CD4-positive, alpha-beta memory T cell (primary cell): ENCODE data around the gene PDE4B. TPM values are rescaled to one million over a fixed set of nuclear protein-coding genes. Genes with fewer than 3 reads are reported as not detected.

Experiments
- CTCF ChIA-PET: fragments of 350-600 bp; sonication (Branson Sonifier 250); formaldehyde crosslinking; loops from one replicate; lab custom pipeline; 2021; ENCODE audit warnings: inconsistent platforms; ENCODE audit not compliant: partially characterized antibody; lab: Charles Lee
- POLR2A ChIA-PET: fragments of 350-600 bp; sonication (Branson Sonifier 250); formaldehyde crosslinking; loops from one replicate; lab custom pipeline; 2021; ENCODE audit not compliant: partially characterized antibody; lab: Charles Lee
- DNase-seq, 5 donors: peaks; one replicate each; pipeline versions ENCODE4 v3.0.0 to v3.0.0-alpha.2; 2020 to 2022; ENCODE audit warnings: mixed read lengths in 1 of 5
- H3K27ac ChIP-seq: one replicate; pipeline ENCODE4 v1.7.0; 2013; ENCODE audit warnings: low read depth, low read length
- H3K27me3 ChIP-seq: 2 replicates; pipeline ENCODE4 v1.7.0; 2013; ENCODE audit warnings: mild to moderate bottlenecking, low read length, moderate library complexity; ENCODE audit not compliant: insufficient read depth
- H3K36me3 ChIP-seq: 2 replicates; pipeline ENCODE4 v1.7.0; 2013; ENCODE audit warnings: mild to moderate bottlenecking, low read length, moderate library complexity; ENCODE audit not compliant: insufficient read depth
- H3K4me1 ChIP-seq: 2 replicates; pipeline ENCODE4 v1.7.0; 2013; ENCODE audit warnings: mild to moderate bottlenecking, low read length, moderate library complexity; ENCODE audit not compliant: insufficient read depth
- H3K4me3 ChIP-seq, 2 donors: one replicate each; pipeline ENCODE4 v1.7.0; 2013; ENCODE audit warnings: low read length in 2 of 2, mild to moderate bottlenecking in 1 of 2
- H3K9me3 ChIP-seq, 2 donors: one replicate each; pipeline ENCODE4 v1.7.0; 2013; ENCODE audit warnings: low read length in 2 of 2, control low read depth in 1 of 2; ENCODE audit not compliant: control insufficient read depth in 1 of 2
- H3K27ac Mint-ChIP-seq, 7 donors: one replicate each; pipeline ENCODE4 v1.8.0; 2020 to 2021; ENCODE audit warnings: mixed read lengths in 7 of 7, mild to moderate bottlenecking in 6 of 7, inconsistent platforms in 3 of 7, moderate library complexity in 3 of 7
- H3K27me3 Mint-ChIP-seq, 2 donors: one replicate each; pipeline ENCODE4 v1.8.0; 2020 to 2021; ENCODE audit warnings: mixed read lengths in 2 of 2
- H3K36me3 Mint-ChIP-seq, 2 donors: one replicate each; pipeline ENCODE4 v1.8.0; 2020 to 2021; ENCODE audit warnings: mixed read lengths in 2 of 2, inconsistent platforms in 1 of 2, mild to moderate bottlenecking in 1 of 2
- H3K4me1 Mint-ChIP-seq, 4 donors: one replicate each; pipeline ENCODE4 v1.8.0; 2020 to 2021; ENCODE audit warnings: mixed read lengths in 4 of 4, mild to moderate bottlenecking in 1 of 4
- H3K4me3 Mint-ChIP-seq, 8 donors: one replicate each; pipeline ENCODE4 v1.8.0; 2020 to 2021; ENCODE audit warnings: mixed read lengths in 8 of 8, mild to moderate bottlenecking in 7 of 8, moderate library complexity in 6 of 8, inconsistent platforms in 3 of 8
- H3K9me3 Mint-ChIP-seq, 8 donors: one replicate each; pipeline ENCODE4 v1.8.0; 2020 to 2021; ENCODE audit warnings: mixed read lengths in 8 of 8, mild to moderate bottlenecking in 5 of 8, inconsistent platforms in 3 of 8, moderate library complexity in 1 of 8
- intact Hi-C: fragments of 100-400 bp; cut with micrococcal nuclease; formaldehyde crosslinking; loops from one replicate; pipeline ENCODE4 v1.15.1; 2023
- polyA plus RNA-seq, 2 donors: library from polyadenylated mRNA; unstranded; fragments of 300-500 nt; fragmentation: Illumina TruSeq; gene quantifications; one replicate each; pipeline ENCODE4 v1.2.3, GENCODE V29; 2021
- total RNA-seq, 2 experiments: library from RNA; stranded (reverse); gene quantifications; one replicate each; pipeline ENCODE4 v1.2.3, GENCODE V29; 2021

The PDE4B gene
- total and polyA plus RNA-seq, 4 experiments from 2014 or later: 33.8 to 116 (median 40.7) TPM

- no peaks in the 10 kb centered on the region for H3K27me3 ChIP-seq
- ChIA-PET POLR2A (no interaction called here), CTCF (no interaction called here)
- H3K27me3 Mint-ChIP-seq: peaks cover 0 to 6% of the 10 kb centered on the region in 2 donors
- no peak overlapping the region for H3K4me3 Mint-ChIP-seq
- H3K36me3 Mint-ChIP-seq: no peaks in the 10 kb centered on the region
- no peak overlapping the region for H3K4me3 ChIP-seq
- H3K4me1 ChIP-seq: no peaks in the 10 kb centered on the region
- intact Hi-C loops: no loop called here
- H3K4me1 Mint-ChIP-seq: no peaks in the 10 kb centered on the region
- H3K36me3 ChIP-seq: no peaks in the 10 kb centered on the region
- no peak for DNase-seq
- H3K9me3 Mint-ChIP-seq: peaks cover 0 to 8% (median 4%) of the 10 kb centered on the region in 8 donors
- no peak overlapping the region for H3K27ac ChIP-seq
- H3K27ac Mint-ChIP-seq: no peak overlapping the region
- H3K9me3 ChIP-seq: peaks cover 0 to 3% of the 10 kb centered on the region in 2 donors
Observed at GRCh38 chr1:66022904-66023620, 230.4 kb downstream of the PDE4B start.

- H3K27ac ChIP-seq: no peak overlapping the region
- no peak for DNase-seq
- no peaks in the 10 kb centered on the region for H3K36me3 ChIP-seq
- no peaks in the 10 kb centered on the region for H3K4me1 Mint-ChIP-seq
- intact Hi-C loops: no loop called here
- no peaks in the 10 kb centered on the region for H3K4me1 ChIP-seq
- H3K27me3 ChIP-seq: no peaks in the 10 kb centered on the region
- H3K4me3 Mint-ChIP-seq: no peak overlapping the region
- peaks cover 0 to 6% of the 10 kb centered on the region in 2 donors for H3K27me3 Mint-ChIP-seq
- no peak overlapping the region for H3K27ac Mint-ChIP-seq
- ChIA-PET CTCF (no interaction called here), POLR2A (no interaction called here)
- H3K9me3 ChIP-seq: no peaks in the 10 kb centered on the region
- peaks cover 0 to 23% (median 14%) of the 10 kb centered on the region in 8 donors for H3K9me3 Mint-ChIP-seq
- H3K4me3 ChIP-seq: no peak overlapping the region
- no peaks in the 10 kb centered on the region for H3K36me3 Mint-ChIP-seq
Observed at GRCh38 chr1:66025188-66025587, 232.5 kb downstream of the PDE4B start.

GRCh38 chr1:66028035-66028434, 235.3 kb downstream of the PDE4B start:
- POLR2A ChIA-PET: no interaction called here
- Histone ChIP-seq H3K4me3 (no peak overlapping the region), H3K27ac (no peak overlapping the region), H3K36me3 (no peaks in the 10 kb centered on the region), H3K9me3 (no peaks in the 10 kb centered on the region), H3K4me1 (no peaks in the 10 kb centered on the region), H3K27me3 (no peaks in the 10 kb centered on the region)
- H3K27ac Mint-ChIP-seq: no peak overlapping the region
- H3K36me3 Mint-ChIP-seq: no peaks in the 10 kb centered on the region
- CTCF ChIA-PET: no interaction called here
- peaks cover under 1 to 5% of the 10 kb centered on the region in 2 donors for H3K27me3 Mint-ChIP-seq
- peaks cover 0 to 29% (median 17%) of the 10 kb centered on the region in 8 donors for H3K9me3 Mint-ChIP-seq
- DNase-seq: no peak
- H3K4me1 Mint-ChIP-seq: no peaks in the 10 kb centered on the region
- no peak overlapping the region for H3K4me3 Mint-ChIP-seq
- intact Hi-C loops: no loop called here

DNA sequence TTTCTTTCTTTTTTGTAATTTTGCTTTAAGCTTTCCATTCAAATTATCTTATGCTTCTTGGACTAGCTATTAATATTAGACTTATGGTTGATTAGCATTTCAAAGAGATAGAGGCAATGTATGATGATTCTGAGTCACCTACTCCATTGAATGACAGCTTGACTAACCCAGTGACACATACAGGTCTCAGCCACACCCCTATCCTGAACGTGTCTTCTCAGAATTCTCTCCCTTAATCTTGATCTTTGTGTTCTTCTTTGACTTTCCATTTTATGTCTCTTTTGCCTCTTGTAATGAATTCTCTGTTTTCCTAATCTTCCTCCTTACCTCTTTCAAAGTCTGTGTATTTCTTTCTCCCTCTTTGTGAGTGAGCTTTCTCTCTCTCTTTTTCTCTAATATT, 241.1 kb downstream of the PDE4B start:
- POLR2A ChIA-PET: no interaction called here
- Mint-ChIP-seq H3K4me3 (no peak overlapping the region), H3K36me3 (no peaks in the 10 kb centered on the region), H3K4me1 (no peaks in the 10 kb centered on the region), H3K27ac (no peak overlapping the region), H3K9me3 (peaks cover 0 to 20% (median 16%) of the 10 kb centered on the region in 8 donors), H3K27me3 (peaks cover 8 to 10% of the 10 kb centered on the region in 2 donors)
- Histone ChIP-seq H3K27ac (no peak overlapping the region), H3K4me1 (no peaks in the 10 kb centered on the region), H3K36me3 (no peaks in the 10 kb centered on the region), H3K9me3 (no peaks in the 10 kb centered on the region), H3K4me3 (no peak overlapping the region), H3K27me3 (no peaks in the 10 kb centered on the region)
- CTCF ChIA-PET: no interaction called here
- DNase-seq: no peak
- intact Hi-C loops: no loop called here

- peaks cover 11 to 16% of the 10 kb centered on the region in 2 donors for H3K27me3 Mint-ChIP-seq
- peaks cover 0 to 9% (median 1%) of the 10 kb centered on the region in 8 donors for H3K9me3 Mint-ChIP-seq
- no peak overlapping the region for H3K4me3 Mint-ChIP-seq
- no peaks in the 10 kb centered on the region for H3K4me1 ChIP-seq
- no peaks in the 10 kb centered on the region for H3K36me3 ChIP-seq
- no peak for DNase-seq
- no peak overlapping the region for H3K4me3 ChIP-seq
- intact Hi-C loops: no loop called here
- H3K27me3 ChIP-seq: no peaks in the 10 kb centered on the region
- no peaks in the 10 kb centered on the region for H3K4me1 Mint-ChIP-seq
- no peak overlapping the region for H3K27ac Mint-ChIP-seq
- no peaks in the 10 kb centered on the region for H3K9me3 ChIP-seq
- no peaks in the 10 kb centered on the region for H3K36me3 Mint-ChIP-seq
- POLR2A ChIA-PET: no interaction called here
- CTCF ChIA-PET: no interaction called here
- no peak overlapping the region for H3K27ac ChIP-seq
Observed at GRCh38 chr1:66035616-66036245, 243.0 kb downstream of the PDE4B start.

DNA sequence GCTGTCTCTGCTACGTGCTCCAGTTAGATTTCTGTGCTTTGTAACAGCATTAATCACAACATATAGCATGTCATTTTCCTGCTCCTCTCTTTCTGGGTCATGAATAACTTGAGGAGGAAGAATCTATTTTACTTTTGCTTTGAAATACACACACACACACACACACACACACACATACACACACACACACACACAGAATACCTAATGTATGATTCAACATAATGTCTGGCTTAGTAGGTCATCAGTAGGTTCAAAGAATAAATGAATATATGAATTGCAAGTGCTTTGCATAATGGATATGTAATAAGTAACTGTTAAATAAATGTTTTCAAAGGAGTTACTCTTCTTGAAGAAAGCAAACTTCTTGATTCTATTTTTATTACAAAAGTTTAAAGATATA, 249.0 kb downstream of the PDE4B start:
- no peaks in the 10 kb centered on the region for H3K36me3 Mint-ChIP-seq
- Histone ChIP-seq H3K9me3 (no peaks in the 10 kb centered on the region), H3K4me3 (no peak overlapping the region), H3K4me1 (no peaks in the 10 kb centered on the region), H3K36me3 (no peaks in the 10 kb centered on the region), H3K27me3 (no peaks in the 10 kb centered on the region), H3K27ac (no peak overlapping the region)
- H3K9me3 Mint-ChIP-seq: peaks cover 0 to 2% (median 0%) of the 10 kb centered on the region in 8 donors
- POLR2A ChIA-PET: no interaction called here
- peaks cover 10 to 12% of the 10 kb centered on the region in 2 donors for H3K27me3 Mint-ChIP-seq
- no peak for DNase-seq
- H3K4me3 Mint-ChIP-seq: no peak overlapping the region
- H3K27ac Mint-ChIP-seq: no peak overlapping the region
- intact Hi-C loops: no loop called here
- H3K4me1 Mint-ChIP-seq: no peaks in the 10 kb centered on the region
- CTCF ChIA-PET: interaction anchor here (0.8 kb wide), 1 partner anchor 15 kb away, joined by 3 read pairs; no protein-coding TSS in a partner anchor

GRCh38 chr1:66043186-66043585, 250.5 kb downstream of the PDE4B start:
- Mint-ChIP-seq H3K27ac (no peak overlapping the region), H3K36me3 (no peaks in the 10 kb centered on the region), H3K4me3 (no peak overlapping the region), H3K4me1 (no peaks in the 10 kb centered on the region), H3K9me3 (peaks cover 0 to 2% (median 0%) of the 10 kb centered on the region in 8 donors), H3K27me3 (peaks cover 10 to 12% of the 10 kb centered on the region in 2 donors)
- intact Hi-C loops: no loop called here
- DNase-seq: no peak
- no peak overlapping the region for H3K4me3 ChIP-seq
- POLR2A ChIA-PET: no interaction called here
- no peak overlapping the region for H3K27ac ChIP-seq
- no peaks in the 10 kb centered on the region for H3K9me3 ChIP-seq
- no peaks in the 10 kb centered on the region for H3K4me1 ChIP-seq
- CTCF ChIA-PET: no interaction called here
- H3K27me3 ChIP-seq: no peaks in the 10 kb centered on the region
- no peaks in the 10 kb centered on the region for H3K36me3 ChIP-seq
